Stimulated activated CD8-positive, alpha-beta memory T cell treated with anti-CD3 and anti-CD28 coated beads, Interleukin-7, amount 100 ng/mL, for 48 hours (primary cell): ENCODE measurements around the gene GPR143.
"Not testable (repeated sequence)": the region's sequence is repeated elsewhere in the genome, so short reads cannot be mapped to it uniquely, and the experiment has no call there.

ENCODE experiments used
- DNase-seq, 2 donors: peaks; one replicate each; pipeline ENCODE4 v3.0.0-alpha.2; 2020; ENCODE audit warnings: low read depth in 1 of 2; ENCODE audit errors: extremely low read depth in 1 of 2

Gene GPR143

DNA sequence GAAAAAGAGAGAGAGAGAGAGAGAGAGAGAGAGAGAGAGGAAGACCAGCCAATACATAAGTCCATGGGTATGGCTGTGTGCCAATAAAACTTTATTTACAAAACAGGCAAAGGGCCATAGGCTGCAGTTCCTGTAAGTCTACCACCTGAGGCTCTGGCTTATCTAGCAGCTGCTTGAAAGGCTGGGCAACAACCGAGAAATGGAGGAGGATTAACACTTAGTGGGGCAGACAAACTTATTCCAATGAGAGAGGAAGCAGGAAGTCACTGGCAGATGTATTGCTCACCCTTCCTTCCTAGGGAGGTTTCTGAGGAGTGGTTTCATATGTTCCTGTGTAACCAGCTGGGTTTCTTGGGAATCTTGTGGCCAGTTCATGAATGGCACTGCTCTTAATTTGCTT lies 4.7 kb upstream of the GPR143 start:
- DNase-seq, result no peak

DNA sequence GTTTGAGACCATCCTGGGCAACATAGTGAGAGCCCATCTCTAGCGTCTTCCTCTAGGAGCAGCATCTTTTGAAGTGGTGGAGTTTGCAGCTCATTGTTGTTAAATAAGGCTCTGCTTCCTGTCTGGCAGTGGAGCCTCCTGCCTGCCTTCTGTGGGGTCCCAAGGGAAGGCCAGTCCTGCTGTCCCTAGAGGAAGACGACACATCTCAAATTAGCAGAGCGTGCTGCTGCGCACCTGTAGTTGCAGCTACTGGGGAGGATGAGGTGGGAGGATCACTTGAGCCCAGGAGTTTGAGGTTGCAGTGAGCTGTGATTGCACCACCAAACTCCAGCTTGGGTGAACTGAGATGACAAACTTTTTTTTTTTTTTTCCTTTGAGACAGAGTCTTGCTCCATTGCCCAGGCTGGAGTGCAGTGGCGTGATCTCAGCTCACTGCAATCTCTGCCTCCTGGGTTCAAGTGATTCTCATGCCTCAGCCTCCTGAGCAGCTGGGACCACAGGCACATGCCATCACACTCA lies 2.7 kb upstream of the GPR143 start:
- DNase-seq, result not testable (repeated sequence)

DNA sequence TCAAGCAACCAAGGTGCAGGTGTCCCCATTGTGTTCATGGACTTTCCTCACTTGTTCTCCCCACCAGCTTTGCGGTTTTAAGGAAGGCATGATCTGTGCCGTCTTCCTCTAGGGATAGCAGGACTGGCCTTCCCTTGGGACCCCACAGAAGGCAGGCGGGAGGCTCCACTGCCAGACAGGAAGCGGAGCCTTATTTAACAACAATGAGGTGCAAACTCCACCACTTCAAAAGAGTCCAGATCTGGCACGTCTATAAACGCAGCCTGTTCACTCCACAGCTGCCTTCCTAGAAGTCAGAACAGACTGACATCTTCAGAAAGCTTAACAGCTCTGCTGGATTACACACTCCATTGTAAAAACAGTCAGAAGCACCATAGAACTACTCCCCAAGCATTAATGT lies 1.7 kb upstream of the GPR143 start:
- DNase-seq, result no peak

DNA sequence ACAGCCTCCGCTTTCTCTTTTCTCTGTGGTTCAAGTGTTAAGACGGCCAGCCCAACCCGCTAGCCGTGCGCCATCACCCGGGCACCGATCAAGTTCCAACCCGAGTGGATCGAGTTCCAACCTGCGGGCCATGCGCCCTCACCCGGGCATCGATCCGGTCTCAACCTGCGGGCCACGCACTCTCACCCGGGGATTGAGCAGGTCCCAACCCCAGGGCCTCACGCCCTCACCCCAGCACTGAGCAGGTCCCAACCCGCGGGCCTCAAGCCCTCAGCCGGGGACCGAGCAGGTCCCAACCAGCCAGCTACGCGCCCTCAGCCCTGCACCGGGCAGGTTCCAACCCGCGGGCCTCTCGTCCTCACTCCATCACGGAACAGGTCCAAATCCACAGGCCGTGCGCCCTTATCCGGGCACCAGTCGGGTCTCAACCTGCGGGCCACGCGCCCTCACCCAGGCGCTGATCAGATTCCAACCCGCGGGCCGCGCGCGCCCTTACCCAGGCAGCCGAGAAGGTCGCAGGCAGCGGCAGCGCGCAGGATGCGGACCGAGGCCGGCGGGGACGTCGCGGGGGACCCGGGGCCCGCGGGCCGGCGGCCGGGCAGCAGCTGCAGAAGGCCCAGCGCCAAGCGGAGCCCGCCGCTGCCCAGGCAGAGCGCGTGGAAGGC lies 443 bp downstream of the GPR143 start:
- no peak for DNase-seq

DNA sequence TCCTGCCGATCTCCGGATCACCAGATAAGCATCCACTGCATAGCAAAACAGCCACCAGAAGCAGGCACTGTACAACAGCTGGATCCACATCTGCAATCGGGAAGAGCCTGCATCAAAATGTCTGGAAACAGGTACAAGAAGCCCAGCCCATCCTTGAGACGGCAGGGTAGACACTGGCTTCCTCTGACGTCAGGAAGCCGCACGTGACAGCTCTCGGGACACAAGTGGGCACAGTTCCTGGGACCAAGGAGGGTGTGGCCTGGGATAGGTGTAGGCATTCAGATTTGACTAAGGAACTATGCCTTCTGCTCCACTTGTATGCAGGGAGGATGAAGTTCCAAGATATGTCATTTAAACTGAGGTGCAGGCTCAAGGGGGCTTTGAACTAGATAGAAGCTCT lies 6.3 kb downstream of the GPR143 start:
- DNase-seq, result no peak

DNA sequence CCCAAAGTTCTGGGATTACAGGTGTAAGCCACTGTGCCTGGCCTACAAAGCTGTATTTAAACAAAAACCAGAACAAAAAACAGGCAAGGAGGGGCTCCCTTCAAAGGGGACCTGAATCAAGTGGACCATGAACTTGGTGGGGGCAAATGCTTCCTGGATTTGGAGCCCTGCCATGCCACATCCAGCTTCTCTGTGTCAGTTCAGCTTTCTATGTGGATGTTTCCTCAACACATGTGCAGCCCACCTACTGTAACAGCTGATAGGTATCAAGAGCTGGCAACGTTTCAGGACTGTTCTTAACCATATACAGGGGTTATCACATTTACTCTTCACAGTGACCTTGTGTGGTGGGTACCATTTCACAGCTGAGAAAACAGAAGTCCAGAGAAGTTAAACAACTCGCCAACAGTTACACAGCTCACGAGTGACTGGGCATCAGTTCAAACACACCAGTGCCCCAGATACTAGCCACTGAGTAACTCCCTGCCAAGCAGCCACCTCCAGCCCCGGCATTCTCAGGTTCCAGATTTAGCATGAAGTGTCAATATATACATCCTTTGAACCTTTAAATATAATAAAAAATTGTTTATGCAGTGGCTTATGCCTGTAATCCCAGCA lies 7.5 kb downstream of the GPR143 start:
- no peak for DNase-seq

GRCh38 chrX:9757366-9757765 lies 8.3 kb downstream of the GPR143 start:
- DNase-seq, result no peak

DNA sequence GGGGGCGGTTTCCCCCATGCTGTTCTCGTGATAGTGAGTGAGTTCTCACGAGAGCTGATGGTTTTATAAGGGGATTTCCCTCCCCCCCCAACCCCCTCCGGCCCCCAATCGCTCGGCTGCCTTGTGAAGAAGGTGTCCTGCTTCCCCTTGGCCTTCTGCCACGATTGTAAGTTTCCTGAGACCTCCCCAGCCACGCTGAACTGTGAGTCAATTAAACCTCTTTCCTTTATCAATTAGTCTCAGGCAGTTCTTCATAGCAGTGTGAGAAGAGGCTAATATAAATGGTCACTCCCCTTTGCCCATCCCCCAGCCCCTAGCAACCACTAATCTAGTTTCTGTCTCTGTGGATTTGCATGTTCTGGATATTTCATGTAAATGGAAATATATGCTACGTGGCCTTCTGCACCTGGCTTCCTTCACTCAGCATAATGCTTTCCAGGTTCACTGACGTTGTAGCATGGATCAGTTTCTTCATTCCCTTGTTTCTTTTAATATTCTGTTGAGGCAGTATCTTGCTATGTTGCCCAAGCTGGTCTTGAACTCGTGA lies 16.4 kb downstream of the GPR143 start:
- DNase-seq, result no peak

- no peak for DNase-seq
These were observed 18.0 kb downstream of the GPR143 start for GRCh38 chrX:9747644-9748043.

- no peak for DNase-seq
These were observed 19.3 kb downstream of the GPR143 start for GRCh38 chrX:9746148-9746888.

DNA sequence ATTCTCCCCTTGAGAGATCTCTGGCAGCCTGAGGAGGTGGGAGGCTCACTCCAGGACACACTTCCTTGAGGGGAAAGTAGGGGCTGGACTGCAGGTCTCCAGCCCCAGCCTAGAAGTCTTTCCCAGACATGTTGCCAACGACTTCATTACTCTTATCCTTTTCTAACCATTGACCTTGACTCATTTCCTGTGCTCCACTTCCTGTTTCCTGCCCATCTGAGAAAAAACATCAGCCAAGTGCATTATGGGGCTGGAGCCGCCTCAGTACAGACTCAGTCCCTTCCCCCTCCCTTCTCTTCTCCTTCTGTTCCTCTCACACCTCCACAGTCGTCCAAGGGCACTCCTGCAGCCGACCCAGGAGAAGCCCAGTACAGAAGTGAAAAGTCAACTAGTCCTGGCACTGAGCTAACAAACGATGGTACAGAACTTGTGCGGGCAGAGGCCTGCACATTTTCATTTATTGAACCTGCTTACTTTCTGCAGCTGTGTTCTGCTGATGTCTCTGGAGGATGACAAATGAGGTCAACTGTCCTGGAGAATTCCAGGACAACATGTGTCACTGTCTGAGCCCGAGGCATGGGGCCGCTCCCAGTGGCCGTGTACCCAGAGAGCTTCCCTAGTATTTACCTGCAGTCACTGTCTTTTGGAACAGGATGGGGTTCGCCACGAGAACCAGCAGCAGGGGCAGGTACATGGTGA lies 20.1 kb downstream of the GPR143 start:
- no peak for DNase-seq

DNA sequence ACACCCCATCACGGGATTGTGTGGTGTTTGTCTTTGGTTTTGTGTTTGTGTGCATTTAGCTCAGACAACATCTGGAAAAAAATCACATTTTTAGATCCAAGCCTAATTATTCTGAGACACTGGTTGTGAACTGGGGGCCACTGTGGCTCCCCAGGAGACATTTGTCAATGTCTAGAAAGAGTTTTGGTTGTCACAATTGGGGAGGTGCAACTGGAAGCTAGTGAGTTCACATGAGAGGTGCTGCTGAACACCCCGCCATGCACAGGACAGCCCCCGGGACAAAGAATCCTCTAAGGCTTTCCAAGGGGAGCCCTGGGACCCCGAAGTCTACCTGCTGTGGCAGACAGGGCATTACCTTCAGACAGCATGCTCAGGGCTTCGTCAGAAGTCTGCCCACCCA lies 26.5 kb downstream of the GPR143 start:
- no peak for DNase-seq

DNA sequence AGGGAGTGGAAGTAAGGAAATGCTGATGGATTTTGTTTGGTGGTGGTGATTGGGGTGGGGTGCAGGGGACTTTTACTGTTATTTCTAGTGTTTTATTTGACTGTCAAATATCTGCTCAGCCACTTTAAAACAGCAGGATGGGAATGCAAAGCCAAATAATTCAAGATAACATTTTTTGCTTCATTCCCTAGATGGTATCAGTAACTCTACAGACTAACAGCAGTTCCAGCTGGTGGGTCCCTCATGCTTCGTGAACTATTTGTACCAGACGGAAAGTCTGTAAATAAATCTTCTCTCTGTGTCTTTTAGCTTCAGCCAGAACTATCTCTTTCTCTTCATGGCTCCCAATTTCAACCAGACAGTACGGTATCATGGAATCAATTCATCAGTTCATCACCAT lies 27.5 kb downstream of the GPR143 start:
- DNase-seq, result no peak

- DNase-seq, result no peak
These were observed 28.3 kb downstream of the GPR143 start for GRCh38 chrX:9737363-9737762.

GRCh38 chrX:9730752-9731151 lies 34.9 kb downstream of the GPR143 start:
- DNase-seq, result no peak

DNA sequence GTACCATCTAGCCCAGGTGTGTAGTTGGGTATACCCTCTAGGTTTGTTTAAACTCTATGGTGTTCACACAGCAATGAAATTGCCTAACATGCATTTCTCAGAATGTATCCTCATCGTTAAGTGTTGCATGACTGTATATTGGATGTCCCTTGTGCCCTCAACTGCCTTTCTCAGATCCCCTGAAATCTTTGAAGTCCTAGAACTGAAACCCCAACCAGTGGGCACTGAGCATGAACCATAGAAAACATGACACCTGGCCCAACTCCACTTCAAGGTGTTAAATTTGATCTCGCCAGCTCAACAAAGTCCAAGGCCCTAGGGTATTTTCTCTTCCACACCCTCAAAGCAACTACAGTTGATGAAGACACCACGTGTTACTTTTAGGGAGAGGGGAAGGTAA lies 35.6 kb downstream of the GPR143 start:
- no peak for DNase-seq

DNA sequence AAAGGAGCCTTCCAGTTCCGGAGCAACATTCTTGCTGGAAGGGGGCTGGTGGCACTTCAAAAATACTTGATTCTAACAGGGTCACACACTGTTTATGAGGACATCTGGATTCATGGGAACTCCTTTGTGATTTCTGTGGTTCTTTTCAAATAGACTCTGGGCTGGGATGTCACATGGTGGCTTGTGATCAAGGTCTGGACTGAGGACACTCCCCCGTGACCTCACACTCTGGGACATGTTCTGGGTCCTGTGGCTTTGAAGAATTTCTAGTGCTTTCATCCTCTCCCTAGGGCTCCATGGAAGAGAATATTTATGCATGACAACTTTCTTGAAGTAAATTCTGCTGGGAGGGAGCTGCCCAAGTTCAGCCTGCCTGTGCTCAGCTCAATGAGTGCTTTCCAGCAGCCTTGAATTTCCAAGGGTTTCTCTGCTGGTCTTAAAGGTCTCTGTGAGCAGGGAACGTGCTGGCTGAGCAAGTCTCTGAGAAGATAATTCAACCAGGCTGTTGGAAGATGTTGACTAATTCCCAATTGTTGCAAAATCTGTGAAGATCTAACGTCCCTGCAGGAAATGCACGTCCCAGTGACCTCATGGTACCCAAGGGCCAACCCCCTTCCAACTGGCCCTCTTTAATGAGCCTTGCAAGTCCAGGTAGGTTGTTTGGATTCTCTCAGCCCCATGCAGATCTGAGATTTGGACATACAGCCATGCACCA lies 36.3 kb downstream of the GPR143 start:
- no peak for DNase-seq

- DNase-seq, result no peak
These were observed 37.4 kb downstream of the GPR143 start for GRCh38 chrX:9728261-9728660.

GRCh38 chrX:9724711-9725110 lies 40.9 kb downstream of the GPR143 start:
- DNase-seq, result no peak

- no peak for DNase-seq
These were observed 48.3 kb downstream of the GPR143 start for GRCh38 chrX:9717376-9717775.

GRCh38 chrX:9710332-9710731 lies 55.3 kb downstream of the GPR143 start:
- DNase-seq, result no peak
